COR-L47 (cell line): ENCODE data around the gene ABCB8.

Experiments used
- DNase-seq: peaks from one replicate; lab custom pipeline; 2025; lab: John Stamatoyannopoulos, UW

The ABCB8 gene

DNA sequence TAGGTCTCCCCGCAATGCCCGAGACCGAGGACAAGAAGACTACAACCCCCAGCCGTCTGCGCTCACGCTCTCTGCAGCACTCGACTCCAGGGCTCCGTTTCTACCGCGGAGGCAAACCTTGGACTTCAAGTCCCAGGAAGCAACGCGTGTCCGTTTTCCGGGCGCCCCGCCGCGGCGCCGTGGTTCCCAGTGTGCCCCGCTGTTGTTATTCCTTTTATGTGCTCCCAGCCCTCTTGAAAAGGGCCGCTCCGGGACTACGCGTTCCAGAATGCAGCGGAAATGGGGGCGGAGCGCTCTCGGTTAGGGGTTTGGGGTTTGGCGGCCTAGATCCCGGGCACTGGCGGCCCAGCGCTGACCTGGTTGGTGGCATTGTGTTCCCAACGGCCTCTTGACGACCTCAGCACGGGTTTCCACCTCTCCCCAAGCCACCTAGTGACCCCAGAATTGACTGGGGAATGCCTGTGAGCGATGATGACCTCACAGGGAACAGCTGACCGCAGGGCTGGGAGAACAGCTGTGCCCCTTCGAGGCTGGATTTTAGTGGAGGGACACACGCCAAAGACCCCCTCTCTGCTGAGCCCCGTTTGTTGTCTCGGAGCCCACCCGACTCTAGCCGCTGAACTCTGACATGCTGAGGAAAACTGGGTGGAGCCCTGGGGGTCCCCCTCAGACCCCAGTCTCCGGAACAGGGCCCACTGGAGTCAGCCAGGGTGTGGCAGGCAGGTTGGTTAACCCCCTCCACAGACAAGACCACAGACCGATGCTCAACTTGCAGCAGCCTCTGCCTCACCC is 29.9 kb downstream of the ABCB8 start:
- peak; percentile 99 for DNase-seq

DNA sequence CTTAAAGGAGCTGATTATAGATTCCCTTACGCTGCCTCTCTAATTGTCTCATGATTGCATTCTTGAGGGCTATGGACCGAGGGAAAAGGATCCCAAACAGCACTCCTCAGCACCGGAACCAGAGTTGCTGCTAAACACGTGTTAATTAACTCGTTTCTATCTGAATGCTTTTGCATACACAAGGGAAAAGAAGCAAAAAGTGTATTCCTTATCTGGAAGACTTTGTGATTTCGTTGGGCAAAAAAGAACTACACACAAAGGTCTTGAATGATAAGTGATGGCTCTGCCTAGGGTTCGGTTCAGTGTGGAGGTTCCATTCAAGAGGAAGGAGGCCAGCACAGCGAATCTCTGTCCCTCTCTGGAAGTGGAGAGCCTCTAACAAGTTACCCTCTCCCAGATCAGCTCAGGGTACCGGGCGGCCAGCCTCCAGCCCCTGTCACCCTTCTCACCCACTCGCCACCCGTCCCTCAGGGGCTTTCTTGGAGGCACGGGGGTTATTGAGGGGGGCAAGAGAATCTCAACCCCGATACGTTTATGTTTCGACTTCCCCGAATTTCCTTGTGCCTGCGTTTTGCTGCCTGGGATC is 30.6 kb downstream of the ABCB8 start:
- no peak for DNase-seq

DNA sequence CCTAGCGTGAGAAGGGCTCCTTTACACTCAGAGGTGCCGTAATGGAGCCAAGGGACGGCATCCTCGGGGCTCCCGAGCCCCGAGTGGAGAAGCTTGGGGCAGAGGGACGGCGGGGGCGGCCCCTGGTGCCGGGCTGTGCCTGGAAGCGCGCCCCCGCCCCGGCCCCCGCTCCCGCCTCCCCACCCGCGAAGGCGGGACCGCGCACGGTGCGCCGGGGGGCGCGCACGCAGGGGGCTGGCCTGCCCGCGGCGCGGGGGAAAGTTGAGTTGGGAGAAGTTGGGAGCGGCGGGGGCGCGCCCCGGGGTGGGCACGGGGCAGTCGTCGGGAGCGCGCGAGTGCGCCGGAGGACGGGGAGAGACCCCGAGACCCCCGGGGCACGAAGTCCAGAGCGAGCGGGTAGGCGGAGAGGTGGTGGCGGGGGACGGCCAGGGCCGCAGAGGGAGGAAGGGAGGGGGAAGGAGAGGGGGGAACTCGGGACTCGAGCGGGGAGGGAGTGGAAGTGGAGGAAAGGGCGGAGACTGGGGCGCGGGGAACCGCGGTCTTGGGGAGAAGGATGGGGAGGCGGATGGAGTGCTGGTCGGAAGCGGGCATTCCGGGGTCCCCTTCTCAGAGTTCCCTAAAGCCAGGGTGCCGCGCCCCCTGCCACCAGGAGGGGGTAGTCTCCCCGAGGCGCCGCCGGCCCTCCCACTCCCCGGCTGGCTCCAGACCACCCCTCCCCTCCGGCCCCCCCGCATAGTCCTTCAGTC is 31.3 kb downstream of the ABCB8 start, which contains the start of gene SLC4A2:
SLC4A2 (plus strand) TSS at position 223 of the 746 bp plus-strand sequence. CDS start 2,399 bp downstream, outside the sequence.
- peak; percentile 38 for DNase-seq

DNA sequence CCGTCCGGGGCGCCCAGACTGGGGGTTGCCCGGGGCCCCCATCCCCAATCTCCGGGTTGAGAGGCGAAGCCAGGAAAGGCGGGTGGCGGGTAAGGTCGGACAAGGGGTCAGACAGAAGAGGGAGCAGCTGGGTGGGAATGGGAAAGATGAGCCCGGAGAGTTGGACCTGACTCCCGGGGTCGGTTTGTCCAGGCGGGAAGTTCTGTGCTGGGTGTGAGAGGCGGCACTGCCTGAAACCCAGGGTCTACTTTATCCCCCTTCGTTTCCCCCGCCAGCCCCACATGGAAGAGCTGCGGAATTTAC is 31.8 kb downstream of the ABCB8 start:
- no peak for DNase-seq

DNA sequence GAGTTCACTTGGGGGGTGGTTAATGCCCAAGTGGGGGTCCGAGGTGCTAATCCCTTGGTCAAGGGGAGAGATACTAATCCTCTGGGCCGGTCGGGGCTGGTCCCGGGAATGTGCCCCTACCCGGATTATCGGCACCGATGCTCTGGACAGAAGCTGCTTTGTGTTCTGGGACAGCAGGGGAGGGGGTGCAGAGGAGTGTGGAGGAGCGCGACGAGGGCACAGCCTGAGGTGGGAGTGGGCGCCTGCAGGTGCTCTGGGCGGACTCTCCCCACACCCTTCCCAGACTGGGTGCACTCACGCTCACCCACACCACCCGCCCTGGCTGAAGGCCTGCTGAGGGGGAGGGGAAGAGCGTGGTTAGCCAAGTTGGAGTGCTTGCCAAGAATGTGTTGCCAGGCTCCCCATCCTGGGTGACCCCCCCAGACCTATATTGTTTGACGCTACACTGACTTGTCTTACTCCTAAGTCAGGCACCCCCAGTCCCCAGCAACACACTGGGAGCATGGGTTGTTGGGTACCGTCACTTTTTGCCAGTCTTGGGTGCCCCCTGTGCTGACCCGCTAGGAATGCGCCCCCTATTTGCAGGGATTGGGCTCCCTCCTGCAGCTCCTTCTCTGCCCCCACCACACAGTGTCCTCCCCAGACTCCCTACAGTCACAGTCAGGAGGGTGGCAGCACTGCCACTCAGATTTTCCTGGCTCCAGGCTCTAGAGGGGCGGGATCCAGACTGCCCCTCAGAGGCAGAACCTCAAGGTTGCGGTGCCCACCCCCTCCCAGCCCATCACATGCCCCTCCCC is 32.4 kb downstream of the ABCB8 start:
- DNase-seq = peak; percentile 65

DNA sequence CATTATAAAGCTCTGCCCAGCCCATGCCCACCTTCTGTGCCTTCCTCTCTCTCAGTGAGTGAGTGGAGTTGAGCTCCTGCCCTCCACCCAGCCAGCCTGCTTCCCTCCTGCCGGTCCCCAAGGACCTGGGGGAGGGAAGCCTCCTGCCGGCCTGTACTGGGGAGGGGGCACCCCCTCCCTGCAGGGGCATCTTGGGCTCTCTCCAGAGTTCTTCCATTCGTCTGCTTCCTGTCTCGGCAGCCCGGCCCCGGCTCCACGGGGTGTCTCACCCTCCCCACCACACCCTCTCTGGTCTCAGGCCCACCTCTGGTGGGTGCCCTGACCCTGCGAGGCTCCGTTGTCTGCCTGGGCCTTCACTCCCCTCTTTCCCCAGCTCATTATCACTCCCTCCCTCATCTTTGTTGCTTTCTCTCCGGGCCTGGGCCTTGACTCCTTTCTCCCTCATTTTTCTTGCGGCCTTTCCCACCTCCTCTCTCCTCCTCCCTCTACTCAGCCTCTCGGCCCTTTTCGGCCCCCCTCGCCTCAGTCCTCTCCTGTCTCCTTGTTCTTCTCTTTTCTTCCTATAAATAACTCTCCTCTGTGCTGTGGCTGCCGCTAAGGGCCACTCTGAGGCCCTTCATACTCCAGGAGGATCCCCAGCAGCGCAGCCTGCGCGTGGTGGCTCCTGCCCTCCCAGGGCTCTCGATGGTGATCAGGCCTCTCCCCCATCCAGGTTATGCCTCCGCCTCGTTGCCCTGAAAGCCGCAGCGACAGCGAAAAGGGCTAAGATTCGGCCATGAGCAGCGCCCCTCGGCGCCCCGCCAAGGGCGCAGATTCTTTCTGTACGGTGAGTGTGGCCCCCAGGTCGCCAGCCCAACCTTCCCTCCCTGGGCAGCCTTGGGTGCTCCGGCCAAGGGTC is 33.2 kb downstream of the ABCB8 start:
- DNase-seq = peak; percentile 58

DNA sequence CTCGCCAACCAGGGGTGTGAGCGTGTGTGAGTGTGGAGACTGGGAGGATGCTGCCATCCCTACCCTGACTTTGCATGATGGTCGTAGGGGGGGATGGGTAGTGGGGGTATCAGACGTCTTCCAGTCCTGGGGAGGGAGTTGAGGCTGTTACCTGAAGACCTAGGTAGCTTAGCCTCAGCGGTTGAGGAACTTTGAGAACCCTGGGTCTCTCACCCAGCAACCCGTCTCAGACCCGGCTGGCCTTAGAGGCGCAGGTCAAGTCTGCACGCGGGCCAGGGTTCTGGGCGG is 33.8 kb downstream of the ABCB8 start:
- DNase-seq = no peak

DNA sequence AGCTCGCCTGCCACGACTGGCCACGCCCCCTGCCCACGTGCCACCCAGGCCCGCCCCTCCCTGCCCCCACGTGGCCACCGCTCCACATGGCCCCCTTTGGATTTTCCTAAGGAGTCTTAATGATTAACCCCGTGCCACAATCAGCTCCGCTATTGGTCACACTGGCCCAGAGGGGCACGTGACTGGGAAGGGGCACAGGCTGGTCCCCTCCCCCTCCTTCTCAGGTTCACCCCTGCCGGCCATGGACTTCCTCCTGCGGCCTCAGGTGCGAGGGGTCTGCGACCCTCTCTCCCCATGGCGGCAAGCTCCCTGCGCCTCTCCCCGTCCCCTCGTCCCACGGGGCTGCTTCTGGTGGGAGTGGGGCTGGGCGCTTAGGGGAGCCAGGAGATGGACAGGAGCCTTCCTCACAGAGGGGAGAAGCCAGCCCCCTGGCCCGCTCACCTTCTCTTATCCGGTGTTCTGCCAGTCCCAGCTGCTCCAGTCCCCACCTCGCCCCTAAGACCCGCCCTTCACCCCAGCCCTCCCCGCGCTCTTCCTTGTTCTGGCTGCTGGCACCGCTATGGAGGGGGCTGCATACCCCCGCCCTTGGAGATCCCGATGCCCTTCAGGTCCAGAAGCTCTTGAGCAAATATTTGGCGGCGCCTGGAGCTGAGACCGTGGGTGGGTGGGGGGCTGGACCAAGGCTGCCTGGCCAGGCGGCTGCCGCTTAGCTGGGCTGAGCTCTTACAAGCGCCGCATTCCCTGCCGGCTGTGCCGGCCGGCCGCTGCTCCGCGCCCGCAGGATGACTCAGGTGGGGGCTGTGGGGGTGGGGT is 34.4 kb downstream of the ABCB8 start:
- no peak for DNase-seq

DNA sequence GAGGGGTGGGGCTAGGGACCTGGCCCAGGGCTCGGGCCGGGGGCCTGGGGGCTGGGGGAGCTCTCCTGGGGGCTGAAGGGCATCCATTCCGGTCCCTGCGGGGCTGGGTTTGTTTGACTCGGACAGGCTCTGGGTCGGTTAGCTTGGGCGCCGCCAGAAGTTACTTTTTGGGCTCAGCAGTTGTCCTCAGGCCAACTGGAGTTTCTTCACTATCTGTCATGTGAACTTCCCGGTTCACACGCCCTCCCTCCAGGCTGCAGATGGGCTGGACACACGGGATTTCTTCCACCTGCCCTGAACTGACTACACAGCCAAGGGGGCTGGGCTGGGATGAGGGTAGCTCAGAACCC is 34.9 kb downstream of the ABCB8 start:
- no peak for DNase-seq

DNA sequence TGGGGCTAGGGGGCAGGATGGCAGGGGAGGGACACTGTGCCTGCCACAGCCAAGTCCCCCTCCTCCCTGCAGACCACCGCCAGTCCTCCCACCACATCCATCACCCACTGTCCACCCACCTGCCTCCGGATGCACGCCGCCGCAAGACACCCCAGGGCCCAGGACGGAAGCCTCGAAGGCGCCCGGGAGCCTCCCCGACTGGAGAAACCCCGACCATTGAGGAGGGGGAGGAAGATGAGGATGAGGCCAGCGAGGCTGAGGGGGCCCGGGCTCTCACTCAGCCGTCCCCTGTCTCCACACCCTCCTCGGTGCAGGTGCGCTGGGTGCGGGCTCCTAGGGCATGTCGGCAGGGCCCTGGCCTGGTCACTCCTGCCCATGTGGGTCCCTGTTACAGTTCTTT is 36.2 kb downstream of the ABCB8 start:
- DNase-seq = no peak

DNA sequence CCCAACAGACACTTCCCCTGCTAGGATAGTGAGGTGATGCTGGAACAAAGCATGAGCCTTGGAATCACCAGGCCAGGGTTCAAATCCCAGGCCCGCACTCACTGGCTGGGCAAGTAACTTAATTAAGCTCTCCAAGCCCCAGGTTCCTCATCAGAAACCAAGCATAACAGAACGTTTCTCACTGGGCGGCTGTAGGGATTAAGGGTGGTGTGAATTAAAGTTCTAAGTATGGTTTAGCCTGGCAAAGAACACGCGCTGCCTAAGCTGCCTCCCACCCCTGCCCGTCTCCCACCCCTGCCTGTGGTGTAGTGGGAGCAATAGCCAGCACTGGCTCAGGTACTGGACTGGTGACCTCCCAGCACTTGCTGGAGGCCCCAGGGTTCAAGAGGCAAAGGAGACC is 36.7 kb downstream of the ABCB8 start:
- no peak for DNase-seq

DNA sequence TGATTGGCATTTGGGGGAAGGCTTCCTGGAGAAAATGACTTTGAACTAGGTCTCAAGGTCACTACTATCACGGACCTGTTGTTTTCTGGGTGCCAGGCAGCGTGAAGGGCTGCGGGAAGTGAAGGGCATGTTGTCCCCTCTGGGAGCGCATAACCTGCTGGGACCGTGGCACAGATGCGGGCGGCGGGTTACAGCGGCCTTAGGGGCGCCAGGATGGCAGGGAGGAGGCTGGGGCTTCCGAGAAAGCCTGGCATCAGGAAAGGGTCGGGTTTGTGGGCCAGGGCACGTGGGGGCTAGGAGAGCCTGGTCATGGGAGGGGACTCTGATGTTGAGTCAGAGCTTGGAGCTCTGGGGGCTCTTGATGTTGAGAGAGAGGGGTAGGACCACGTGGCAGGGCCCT is 37.3 kb downstream of the ABCB8 start:
- no peak for DNase-seq

DNA sequence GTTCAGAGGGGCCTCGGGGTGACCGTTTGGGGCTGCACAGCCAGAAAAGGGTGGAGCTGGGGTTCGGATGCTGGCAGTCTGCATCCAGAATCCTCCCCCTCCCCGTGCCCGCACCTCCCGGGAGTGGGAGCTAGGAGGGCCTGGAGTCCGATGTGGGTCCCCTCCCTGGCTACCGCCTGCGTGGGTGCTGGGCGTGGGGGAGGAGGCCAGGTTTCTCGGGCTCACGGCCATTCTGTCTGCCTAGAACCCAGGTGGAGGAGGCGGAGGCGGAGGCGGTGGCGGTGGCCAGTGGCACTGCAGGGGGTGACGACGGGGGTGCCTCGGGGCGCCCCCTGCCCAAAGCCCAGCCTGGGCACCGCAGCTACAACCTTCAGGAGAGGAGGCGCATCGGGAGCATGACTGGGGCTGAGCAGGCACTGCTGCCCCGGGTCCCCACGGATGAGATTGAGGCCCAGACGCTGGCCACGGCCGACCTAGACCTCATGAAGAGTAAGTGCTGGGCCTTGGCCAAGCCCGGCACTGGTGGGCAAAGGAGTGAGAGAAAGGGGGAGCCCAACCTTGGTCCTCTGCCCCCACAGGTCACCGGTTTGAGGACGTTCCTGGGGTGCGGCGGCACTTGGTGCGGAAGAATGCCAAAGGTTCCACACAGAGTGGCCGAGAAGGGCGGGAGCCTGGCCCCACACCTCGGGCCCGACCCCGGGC is 38.2 kb downstream of the ABCB8 start:
- DNase-seq = no peak

DNA sequence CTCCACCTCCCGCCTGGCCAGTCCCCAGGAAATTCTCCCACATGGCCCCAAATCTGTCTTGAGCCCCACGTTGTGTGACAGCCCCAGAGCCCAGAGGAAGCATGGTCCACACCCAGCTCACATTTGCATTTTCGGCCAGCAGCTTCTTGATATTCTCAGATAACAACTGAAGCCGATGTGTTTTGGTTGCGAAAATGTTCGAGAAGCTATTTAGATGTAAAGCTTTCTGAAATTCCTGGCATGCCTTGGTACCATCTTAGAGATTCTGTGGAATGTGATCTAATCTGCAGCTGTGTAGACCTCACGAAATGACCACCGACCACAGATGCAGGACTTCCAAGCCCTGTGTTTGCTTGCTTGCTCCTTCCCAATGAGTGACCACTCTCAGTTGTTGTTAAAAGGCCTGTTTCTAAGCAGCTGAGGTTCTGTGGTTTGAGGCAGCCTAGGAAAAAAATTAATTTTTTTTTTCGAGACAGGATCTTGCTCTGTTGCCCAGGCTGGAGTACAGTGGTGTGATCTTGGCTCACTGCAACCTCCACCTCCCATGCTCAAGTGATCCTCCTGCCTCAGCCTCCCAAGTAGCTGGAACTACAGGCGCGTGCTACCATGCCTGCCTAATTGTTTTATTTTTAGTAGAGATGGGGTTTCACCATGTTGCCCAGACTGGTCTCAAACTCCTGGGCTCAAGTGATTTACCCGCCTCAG is 40.0 kb downstream of the ABCB8 start:
- DNase-seq = no peak

DNA sequence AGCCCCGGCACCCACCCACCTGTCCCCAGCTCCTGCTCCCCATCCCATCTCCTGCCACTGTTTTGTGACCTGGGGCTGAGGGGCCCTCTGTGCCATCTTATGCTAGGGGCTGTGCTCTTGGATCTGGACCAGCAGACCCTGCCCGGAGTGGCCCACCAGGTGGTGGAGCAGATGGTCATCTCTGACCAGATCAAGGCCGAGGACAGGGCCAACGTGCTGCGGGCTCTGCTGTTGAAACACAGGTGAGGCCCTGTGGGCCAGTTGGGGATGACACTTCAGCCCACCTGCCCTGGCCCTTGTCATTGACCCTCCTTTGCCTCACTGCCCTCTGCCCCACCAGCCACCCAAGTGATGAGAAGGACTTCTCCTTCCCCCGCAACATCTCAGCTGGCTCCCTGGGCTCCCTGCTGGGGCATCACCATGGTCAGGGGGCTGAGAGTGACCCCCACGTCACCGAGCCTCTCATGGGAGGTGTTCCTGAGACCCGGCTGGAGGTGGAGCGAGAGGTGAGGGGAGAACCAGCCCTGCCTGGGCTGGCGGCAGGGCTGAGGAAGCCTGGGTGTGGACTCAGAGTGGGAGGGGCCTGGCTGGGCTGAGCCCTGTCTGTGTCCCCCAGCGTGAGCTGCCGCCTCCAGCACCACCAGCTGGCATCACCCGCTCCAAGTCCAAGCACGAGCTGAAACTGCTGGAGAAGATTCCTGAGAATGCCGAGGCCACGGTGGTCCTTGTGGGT is 41.8 kb downstream of the ABCB8 start:
- DNase-seq = no peak

DNA sequence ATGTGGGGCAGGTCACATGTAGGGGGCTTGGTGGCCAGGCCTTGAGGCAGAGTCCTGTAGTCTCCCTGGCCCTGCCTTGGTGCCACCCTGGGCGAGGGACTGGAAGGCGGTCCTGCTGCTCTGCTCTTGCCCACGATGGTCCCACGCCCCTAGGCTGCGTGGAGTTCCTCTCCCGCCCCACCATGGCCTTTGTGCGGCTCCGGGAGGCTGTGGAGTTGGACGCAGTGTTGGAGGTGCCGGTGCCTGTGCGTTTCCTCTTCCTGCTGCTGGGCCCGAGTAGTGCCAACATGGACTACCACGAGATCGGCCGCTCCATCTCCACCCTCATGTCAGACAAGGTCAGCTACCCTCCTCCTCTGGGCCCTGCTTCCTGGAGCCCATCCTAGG is 42.3 kb downstream of the ABCB8 start:
- no peak for DNase-seq

DNA sequence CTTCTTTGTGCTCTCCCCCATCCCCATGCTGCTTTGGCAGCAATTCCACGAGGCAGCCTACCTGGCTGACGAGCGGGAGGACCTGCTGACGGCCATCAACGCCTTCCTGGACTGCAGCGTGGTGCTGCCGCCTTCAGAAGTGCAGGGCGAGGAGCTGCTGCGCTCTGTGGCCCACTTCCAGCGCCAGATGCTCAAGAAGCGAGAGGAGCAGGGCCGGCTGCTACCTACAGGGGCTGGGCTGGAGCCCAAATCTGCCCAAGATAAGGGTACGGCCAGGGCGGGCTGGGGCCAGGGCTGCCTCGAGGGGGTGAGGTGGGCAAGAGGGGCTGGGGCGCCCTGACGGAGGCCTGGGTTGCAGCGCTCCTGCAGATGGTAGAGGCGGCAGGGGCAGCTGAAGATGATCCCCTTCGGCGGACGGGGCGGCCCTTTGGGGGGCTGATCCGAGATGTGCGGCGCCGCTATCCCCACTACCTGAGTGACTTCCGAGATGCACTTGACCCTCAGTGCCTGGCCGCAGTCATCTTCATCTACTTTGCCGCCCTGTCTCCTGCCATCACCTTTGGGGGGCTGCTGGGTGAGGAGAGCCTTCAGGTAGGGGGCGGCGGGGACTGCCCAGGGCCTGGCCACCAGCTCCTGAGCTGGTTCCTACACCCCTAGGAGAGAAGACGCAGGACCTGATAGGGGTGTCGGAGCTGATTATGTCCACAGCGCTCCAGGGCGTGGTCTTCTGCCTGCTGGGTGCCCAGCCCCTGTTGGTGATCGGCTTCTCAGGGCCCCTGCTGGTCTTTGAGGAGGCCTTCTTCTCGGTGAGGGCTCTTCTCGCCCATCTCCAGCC is 43.0 kb downstream of the ABCB8 start:
- DNase-seq = no peak

DNA sequence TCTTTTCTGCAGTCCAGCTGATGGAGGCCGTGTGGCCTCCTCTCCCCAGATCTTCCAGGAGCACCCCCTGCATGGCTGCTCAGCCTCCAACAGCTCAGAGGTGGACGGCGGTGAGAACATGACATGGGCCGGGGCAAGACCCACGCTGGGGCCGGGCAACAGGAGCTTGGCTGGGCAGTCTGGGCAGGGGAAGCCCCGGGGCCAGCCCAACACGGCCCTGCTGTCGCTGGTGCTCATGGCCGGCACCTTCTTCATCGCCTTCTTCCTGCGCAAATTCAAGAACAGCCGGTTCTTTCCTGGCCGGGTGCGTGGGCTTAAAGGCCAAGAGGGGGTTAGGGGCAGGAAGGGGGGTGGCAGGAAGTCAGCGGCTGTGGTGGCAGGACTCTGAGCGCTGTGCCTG is 45.7 kb downstream of the ABCB8 start:
- no peak for DNase-seq
